Measurements from ENCODE around the gene PSMG3.
"Not testable (repeated sequence)": the region's sequence is repeated elsewhere in the genome, so short reads cannot be mapped to it uniquely, and the experiment has no call there.

The PSMG3 gene

DNA sequence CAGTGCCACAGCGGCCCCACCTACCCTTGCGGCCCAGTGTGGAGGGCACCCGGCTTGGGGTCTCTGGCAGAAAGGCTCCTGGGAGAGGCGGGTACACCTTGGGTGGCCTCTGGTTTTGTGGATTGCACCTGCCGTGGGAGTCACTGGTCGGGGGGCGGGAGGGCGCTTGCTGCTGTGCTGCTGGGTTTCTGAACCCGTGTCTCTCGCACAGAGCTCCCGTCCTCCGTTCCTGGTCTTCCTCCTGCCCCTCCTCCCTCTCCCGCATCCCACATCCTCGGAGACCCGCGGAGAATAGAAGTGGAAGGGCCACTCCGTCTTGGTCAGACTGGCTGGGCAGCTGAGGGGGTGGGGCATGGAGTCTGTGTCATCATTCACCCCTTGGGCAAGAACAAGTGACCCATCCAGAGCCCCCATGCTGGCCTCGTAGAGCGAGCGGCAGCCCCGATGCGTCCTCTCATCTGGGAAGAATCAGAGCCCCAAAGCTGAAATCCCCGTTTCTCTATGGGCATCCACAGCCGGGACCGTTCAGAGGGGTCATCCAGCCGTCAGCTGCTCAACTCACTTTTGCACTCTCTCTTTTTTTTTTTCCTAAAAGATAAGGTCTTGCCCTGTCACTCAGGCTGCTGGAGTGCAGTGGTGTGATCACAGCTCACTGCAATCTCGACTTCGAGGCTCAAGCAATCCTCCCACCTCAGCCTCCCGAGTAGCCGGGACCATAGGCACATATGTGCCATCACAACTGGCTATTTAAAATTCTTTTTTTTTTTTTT, 35.3 kb downstream of the PSMG3 start:
- DNase-seq (ENCODE audit: low read depth, low spot score): no peak

DNA sequence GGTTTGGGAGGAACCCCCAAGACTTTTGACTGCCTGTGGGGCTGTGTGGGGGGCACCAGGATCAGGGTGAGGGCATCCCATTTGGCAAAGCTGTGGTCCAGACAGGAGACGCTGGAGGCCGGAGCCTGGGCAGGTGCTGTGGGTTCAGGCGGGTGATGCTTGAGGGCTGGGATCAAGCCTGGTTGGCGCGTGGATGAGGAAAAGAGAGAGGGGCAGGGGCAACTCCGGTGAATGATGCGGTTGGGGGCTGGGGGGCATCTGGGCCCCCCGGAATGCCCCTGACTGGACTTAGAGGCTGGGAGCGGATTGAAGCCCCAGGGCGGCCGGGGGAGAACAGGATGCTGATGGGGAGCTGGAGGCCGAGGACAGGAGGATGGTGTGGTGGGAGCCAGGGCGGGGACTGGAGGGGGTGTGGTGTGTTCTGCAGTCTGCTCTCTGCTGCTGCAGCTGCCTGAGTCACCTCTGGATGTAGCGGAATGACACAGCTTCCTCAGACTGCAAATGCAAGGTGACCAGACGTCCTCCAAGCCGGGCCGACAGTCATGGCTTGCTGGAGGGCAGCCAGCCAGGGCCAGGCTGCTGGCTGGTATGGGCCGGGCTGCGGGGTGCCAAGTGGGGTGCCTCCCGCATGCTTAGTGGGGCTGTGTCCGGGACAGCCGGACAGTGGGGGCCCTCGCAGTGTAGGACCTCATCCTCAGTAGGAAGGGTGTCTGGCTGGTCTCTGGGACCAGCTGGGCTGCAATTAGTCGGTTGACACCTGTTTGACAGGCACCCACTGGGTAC, 36.1 kb downstream of the PSMG3 start:
- peak; percentile 85 for DNase-seq (ENCODE audit: low read depth, low spot score)

DNA sequence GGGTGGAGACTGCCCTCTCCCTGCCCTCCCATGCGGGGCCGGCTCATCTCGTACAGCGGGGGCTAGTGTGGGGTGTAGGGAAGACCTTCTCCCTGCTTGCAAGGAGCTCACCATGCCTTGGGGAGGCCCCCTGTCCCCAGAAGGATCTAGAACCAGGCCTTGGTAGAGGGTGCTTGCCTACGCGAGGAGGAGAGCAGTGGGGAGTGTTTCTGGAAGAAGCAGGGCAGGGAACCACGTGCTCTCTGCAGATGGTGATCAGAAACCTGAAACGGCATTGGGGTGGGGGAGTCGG, 36.6 kb downstream of the PSMG3 start:
- DNase-seq (ENCODE audit: low read depth, low spot score): no peak

DNA sequence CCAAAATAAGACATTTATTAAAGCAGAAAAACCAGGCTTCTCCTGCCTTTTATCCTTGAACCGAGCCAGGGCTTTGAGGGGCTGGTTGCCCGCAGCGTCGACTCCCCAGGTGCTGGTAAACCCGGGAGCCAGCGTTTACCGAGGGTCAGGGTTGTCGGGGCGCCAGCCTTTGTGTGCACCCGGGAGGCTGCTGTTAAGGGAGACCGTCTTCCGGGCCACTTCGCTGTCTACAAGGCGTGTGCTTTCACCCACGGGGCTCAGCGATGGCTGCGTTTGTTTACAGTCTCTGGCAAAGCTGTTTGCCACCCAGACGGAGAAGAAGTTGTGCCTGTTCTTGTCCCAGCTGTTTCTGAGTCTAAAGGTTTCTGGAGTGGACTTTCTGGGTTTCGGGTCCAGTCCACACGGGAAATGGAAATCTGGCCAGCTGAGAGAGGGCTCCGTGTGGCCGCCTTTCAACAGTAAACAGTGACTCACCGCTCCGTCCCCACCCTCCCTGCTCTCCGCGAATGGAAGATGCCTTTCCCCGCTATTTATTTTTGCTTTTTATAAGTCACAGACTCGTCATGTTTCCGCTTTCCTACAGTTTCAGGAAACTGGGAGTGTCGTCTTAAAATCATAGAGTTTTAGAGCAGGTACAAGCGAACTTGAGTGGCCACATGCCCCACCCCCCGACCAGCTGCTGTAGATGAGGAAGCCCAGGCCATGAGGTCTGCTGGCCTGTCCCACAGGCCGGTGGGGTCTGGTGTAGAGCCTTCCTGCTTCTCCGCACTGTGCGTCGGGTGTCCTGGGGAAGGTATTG, 37.2 kb downstream of the PSMG3 start:
- DNase-seq (ENCODE audit: low read depth, low spot score): peak; percentile 91

DNA sequence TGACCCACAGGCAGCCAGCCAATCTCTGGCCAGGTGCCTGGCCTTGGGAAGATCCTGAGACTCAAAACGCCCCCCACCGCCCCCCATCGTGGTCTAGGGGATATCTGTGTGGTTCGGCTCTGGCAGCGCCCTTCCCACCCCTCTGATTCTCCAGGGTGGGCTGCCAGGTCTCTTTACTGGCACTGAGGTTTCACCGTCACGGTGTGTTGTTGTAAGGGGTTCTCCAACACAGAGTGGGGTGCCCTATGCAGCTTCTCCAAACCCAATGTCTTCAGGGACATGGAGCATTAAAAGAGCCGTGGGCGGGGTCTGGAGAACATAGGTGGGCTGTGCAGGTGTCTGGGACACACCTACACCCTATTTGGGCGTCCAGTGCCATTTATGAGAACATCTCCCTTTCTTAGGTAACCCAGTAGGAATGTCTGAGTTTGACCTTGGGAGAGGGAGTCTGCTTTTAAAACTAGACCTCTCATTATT, 37.8 kb downstream of the PSMG3 start:
- DNase-seq (ENCODE audit: low read depth, low spot score): no peak

GRCh38 chr7:1531263-1531978, 38.4 kb downstream of the PSMG3 start:
- peak; percentile 58 for DNase-seq (ENCODE audit: low read depth, low spot score)

GRCh38 chr7:1530946-1531262, 38.9 kb downstream of the PSMG3 start:
- no peak for DNase-seq (ENCODE audit: low read depth, low spot score)

GRCh38 chr7:1529383-1530116, 40.3 kb downstream of the PSMG3 start:
- no peak for DNase-seq (ENCODE audit: low read depth, low spot score)

DNA sequence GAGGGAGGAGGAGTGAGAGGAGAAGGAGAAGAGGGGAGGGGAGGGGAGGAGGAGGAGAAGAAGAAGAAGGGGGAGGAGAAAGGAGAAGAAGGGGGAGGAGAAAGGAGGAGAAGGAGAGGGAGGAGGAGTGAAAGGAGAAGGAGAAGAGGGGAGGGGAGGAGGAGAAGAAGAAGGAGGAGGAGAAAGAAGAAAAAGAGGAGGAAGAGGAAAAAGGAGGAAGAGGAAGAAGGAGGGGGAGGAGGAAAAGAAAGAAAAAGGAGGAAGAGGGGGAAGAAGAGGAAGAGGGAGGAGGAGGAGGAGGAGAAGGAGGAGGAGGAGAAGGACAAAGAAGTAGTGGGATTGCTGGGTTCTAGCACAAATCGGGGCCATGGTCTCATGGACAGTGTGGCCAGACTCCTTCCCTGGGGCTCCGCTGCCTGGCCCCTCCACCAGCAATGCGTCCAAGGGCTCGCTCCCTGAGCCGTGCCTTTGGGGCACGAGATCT, 43.5 kb downstream of the PSMG3 start:
- DNase-seq (ENCODE audit: low read depth, low spot score): no peak

DNA sequence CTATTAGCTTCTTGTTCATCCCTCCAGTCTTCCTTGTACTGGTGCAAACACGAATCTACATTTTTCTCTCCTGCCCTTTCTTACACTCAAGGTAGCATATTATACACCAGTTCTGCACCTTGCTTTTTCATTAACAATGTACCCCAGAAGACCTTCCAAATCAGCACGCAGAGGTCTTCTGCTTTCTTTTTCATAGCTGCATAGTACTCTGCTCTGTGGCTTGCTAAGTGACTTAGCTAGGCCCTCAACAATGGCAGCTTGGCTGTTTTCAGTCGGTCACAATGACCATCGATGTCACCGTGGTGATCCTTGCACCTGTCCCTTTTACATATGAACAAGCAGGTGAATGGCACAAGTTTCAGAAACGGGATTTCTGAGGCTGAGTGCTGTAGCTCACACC, 44.4 kb downstream of the PSMG3 start:
- no peak for DNase-seq (ENCODE audit: low read depth, low spot score)

DNA sequence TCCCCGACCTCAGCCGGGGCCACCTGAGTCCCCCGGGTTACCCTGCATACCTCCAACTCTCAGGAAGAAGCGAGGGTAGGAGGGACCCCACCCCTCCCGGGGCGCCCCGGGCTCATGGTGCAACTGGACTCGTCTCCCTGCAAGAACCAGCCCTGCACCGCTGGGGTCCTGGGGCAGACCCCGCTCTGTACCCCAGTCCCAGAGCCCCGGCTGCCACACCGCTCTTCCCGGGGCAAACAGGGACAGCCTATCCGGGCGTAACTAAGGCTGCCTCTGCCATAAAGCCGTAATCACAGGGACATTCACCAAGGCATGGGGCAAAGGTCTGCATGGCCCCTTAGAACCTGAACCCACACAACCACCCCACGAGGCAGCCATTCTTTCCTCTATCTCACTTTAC, 46.0 kb downstream of the PSMG3 start:
- DNase-seq (ENCODE audit: low read depth, low spot score): no peak

DNA sequence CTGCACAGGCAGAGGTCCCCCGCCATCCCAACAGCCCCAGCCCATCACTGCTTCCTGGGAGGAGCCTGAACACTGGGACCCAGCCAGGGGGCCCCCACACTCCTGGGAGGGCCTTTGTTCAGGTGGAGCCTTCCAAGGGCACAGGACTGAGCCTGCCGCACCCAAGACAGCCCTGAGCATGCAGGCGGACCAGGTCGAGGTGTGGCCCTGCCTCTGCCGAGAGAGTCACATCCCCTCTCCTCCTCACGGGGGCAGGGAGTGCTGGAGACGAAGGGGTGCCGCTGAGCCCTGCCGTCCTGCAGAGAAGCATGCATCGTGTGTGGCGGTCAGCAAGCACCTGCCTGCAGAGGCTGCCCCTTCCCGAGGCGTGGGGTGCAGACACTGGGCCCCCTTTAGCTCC, 46.6 kb downstream of the PSMG3 start:
- no peak for DNase-seq (ENCODE audit: low read depth, low spot score)

DNA sequence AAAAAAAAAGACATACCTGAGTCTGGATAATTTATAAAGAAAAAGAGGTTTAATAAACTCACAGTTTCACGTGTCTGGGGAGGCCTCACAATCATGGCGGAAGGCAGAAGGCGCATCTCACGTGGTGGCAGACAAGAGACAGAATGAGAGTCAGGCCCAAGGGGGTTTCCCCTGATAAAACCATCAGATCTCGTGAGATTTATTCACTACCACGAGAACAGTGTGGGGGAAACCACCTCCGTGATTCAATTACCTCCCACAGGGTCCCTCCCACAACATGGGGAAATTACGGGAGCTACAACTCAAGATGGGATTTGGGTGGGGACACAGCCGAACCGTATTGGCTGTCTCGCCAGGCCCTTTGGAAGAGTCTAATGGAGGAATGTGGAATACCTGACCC, 48.4 kb downstream of the PSMG3 start:
- DNase-seq (ENCODE audit: low read depth, low spot score): no peak

DNA sequence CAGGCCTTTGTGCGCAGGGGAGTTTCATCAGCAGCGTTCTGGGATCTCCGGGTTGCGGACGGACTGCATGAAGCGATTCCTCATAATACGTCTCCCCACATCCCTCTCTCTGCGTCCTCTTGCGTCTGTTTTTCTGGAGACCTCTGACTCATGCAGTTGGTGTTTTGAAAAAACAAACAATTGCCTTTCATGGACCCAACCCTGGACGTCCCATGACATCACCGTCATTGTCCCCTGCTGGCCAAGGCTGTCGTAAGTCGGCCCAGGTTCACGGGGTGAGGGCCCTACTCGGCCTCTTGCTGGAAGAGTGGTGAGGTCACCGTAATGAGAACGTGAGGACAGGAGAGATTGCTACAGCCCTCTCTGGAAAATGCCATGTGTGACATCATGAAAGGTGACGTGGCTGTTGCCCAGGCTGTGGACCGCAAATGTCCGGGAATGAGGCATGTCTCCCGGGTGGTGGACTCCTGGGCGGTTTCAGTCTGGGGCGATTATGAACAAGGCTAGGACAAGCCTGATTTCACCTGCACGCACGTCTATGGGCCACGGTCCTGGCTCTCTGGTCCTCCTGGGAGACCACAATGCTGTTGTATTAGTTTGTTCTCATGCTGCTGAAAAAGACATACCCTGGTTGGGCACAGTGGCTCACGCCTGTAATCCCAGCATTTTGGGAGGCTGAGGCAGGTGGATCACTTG, 49.1 kb downstream of the PSMG3 start:
- DNase-seq (ENCODE audit: low read depth, low spot score): peak; percentile 92

DNA sequence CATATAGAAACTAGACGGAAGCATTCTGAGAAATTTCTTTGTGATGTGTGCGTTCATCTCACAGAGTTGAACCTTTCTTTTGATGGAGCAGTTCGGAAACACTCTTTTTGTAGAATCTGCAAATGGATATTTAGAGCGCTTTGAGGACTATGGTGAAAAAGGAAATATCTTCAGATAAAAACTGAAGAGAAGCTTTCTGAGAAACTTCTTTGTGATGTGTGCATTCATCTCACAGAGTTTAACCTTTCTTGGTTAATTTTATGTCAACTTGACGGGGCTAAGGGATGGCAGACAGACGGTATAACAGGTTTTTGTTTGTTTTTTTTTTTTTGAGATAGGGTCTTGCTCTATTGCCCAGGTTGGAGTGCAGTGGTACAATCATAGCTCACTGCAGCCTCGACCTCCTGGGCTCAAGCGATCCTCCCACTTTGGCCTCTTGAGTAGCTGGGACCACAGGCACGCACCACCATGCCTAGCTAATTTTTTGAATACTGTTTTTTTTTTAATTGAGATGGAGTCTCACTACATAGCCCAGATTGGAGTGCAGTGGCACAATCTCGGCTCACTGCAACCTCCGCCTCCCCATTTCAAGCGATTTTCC, 50.4 kb downstream of the PSMG3 start:
- not testable (repeated sequence) for DNase-seq (ENCODE audit: low read depth, low spot score)

Data from astrocyte of the hippocampus (primary cell).